Transverse colon (tissue), 4 donors: ENCODE results near the gene SUSD6. TPM values are rescaled to one million over a fixed set of nuclear protein-coding genes. Genes with fewer than 3 reads are reported as not detected.
A peak's percentile ranks its signal among the peaks of the same experiment; 100 is the strongest.
"Not testable (repeated sequence)": the region's sequence is repeated elsewhere in the genome, so short reads cannot be mapped to it uniquely, and the experiment has no call there.

ENCODE experiments used
- DNase-seq: peaks from one replicate; pipeline ENCODE4 v3.0.0-alpha.2; 2019
- H3K27ac ChIP-seq, 4 donors: fragments of 200-600 bp; sonication (generic); 2 replicates each; pipeline ENCODE4 v1.5.1; 2016 to 2018; ENCODE audit warnings: inconsistent platforms in 4 of 4
- H3K27me3 ChIP-seq: fragments of 200-600 bp; sonication (generic); 2 replicates; pipeline ENCODE4 v1.5.1; 2017; ENCODE audit warnings: inconsistent platforms
- H3K36me3 ChIP-seq, 4 donors: fragments of 200-600 bp; sonication (generic); 2 replicates each; pipeline ENCODE4 v1.5.1; 2017 to 2019; ENCODE audit warnings: inconsistent platforms in 4 of 4
- H3K4me1 ChIP-seq, 4 donors: fragments of 200-600 bp; sonication (generic); 2 replicates each; pipeline ENCODE4 v1.5.1; 2017 to 2020; ENCODE audit warnings: inconsistent platforms in 4 of 4
- H3K4me3 ChIP-seq, 4 donors: fragments of 200-600 bp; sonication (generic); 1 replicate in 1 of 4; 2 replicates in 3 of 4; pipeline versions ENCODE4 v1.5.1 to v1.6.1; 2017 to 2019; ENCODE audit warnings: inconsistent platforms in 4 of 4
- H3K9me3 ChIP-seq, 2 donors: fragments of 200-600 bp; sonication (generic); 2 replicates each; pipeline ENCODE4 v1.5.1; 2017 to 2019; ENCODE audit warnings: inconsistent platforms in 2 of 2
- CTCF ChIP-seq, 5 experiments: fragments of 200-600 bp in 3 of 5; fragments of 450-650 bp in 2 of 5; sonication (generic) in 3 of 5; IDR thresholded peaks; 1 replicate in 2 of 5; 2 replicates in 3 of 5; pipeline ENCODE4 v1.5.1; 2016 to 2017; ENCODE audit warnings: antibody characterized with exemption in 5 of 5, inconsistent platforms in 3 of 5, mild to moderate bottlenecking in 2 of 5, moderate library complexity in 1 of 5
- EP300 ChIP-seq: sonication (generic); formaldehyde crosslinking; IDR thresholded peaks from one replicate; pipeline ENCODE4 v1.6.1; 2017; ENCODE audit warnings: antibody characterized with exemption, low read depth
- POLR2A ChIP-seq: fragments of 450-650 bp; IDR thresholded peaks from one replicate; pipeline ENCODE4 v1.6.1; 2016; ENCODE audit warnings: antibody characterized with exemption, mild to moderate bottlenecking, moderate library complexity
- POLR2AphosphoS5 ChIP-seq, 3 donors: sonication (generic); formaldehyde crosslinking; IDR thresholded peaks; one replicate each; pipeline ENCODE4 v1.6.1; 2016; ENCODE audit warnings: antibody characterized with exemption in 3 of 3
- WGBS, 2 donors: methylation state at CpG; one replicate each; pipeline ENCODE4 v1.1.5; 2018; ENCODE audit warnings: low coverage in 1 of 2; 5-methylcytosine and 5-hydroxymethylcytosine counted together
- in situ Hi-C, 4 donors: fragments of 200-750 bp; cut with MboI; loops; one replicate each; pipeline versions ENCODE4 v1.15.0 to v1.15.1; 2017; ENCODE audit warnings: low sequenced_read_pairs in 3 of 4, low pct_ligation_motif_present in 1 of 4, low pct_unique_long_range_greater_than_20kb in 1 of 4
- intact Hi-C: fragments of 100-400 bp; cut with DNase I; formaldehyde crosslinking; loops from one replicate; pipeline ENCODE4 v1.15.1; 2023; ENCODE audit warnings: low total_unique reads
- total RNA-seq, 4 donors: library from RNA; depleted of rRNA; stranded (reverse); fragments of >200 nt; gene quantifications; one replicate each; pipeline ENCODE4 v1.1.0, GENCODE V29; 2016

The SUSD6 gene
- total RNA-seq, 4 donors from 2014 or later = 29.1 to 159 (median 95.0) TPM

DNA sequence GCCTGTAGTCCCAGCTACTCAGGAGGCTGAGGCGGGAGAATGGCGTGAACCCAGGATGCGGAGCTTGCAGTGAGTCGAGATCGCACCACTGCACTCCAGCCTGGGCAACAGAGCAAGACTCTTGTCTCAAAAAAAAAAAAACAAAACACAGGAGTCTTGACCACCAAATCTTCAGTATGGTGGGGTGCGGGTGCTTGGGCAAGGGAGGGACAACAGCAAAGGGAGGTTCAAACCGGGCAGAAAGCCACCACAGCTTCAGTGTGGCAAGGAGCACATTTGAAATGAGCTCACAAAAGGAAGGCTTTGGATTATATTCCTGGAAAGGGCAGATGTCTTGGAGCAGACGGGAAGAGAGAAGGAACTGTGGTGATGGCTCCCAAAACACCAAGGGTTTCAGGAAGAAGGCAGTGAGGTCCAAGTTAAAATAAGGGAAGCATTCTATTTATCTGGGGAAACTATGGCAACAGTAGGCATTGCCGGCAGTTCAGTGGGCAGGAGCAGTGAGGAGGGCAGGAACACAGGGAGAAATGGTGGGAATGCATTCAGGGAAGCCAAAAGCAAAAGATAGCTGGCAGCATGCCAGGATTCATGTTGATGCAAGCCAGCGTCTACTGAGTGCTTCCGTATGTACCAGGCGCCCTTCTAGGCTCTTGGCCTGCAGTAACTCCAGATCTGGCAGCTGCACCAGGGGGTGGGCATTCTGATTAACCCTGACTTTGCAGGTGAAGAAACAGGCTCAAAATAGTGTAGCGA, 104.5 kb downstream of the SUSD6 start:
- peaks cover 17 to 64% (median 43%) of the 10 kb centered on the region in 4 donors for H3K4me1 ChIP-seq

GRCh38 chr14:69716478-69717187, 105.2 kb downstream of the SUSD6 start:
- in situ Hi-C loops = no loop called here
- intact Hi-C loops = no loop called here

More for the DNA sequence above, 104.5 kb downstream of the SUSD6 start:
- TF ChIP-seq POLR2A (no peak), POLR2AphosphoS5 (IDR thresholded peaks at IDR 0.05) (peak; percentile 43 to 82 (median 60))
- Histone ChIP-seq H3K9me3 (no peaks in the 10 kb centered on the region), H3K36me3 (peaks cover 0 to 4% (median 1%) of the 10 kb centered on the region in 4 donors), H3K27me3 (no peaks in the 10 kb centered on the region), H3K27ac (peak overlapping the region; percentile 52 to 62 (median 58)), H3K4me3 (no peak overlapping the region)
- intact Hi-C loops (no loop called here), in situ Hi-C loops (no loop called here)
- peak; percentile 59 for DNase-seq
- 70 to 75% methylated on average over 12 to 13 of the region's 13 CpGs for WGBS, 2 donors

DNA sequence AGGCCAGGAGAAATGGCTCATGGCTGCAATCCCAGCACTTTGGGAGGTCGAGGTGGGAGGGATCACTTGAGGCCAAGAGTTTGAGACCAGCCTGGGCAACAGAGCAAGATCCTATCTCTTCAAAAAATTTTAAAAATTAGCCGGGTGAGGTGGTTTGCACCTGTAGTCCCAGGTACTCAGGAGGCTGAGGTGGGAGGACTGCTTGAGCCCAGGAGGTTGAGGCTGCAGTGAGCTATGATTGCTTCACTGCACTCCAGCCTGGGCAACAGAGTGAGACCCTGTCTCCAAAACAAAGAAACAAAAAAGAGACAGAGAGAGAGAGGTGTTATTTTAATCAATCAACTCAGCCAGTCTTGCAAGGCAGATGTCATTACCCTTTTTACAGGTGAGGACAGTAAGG, 107.2 kb downstream of the SUSD6 start:
- intact Hi-C loops = not testable (repeated sequence)
- 85% methylated on average over 2 of the region's 2 CpGs; no CpG with 5 or more reads in 1 of the 2 donors for WGBS, 2 donors

More at GRCh38 chr14:69716478-69717187, 105.2 kb downstream of the SUSD6 start:
- DNase-seq = peak; percentile 28
- H3K4me3 ChIP-seq = no peak overlapping the region
- no peaks in the 10 kb centered on the region for H3K36me3 ChIP-seq
- TF ChIP-seq POLR2AphosphoS5 (IDR thresholded peaks at IDR 0.05) (no peak), EP300 (no peak), CTCF (IDR thresholded peaks at IDR 0.05) (no peak), POLR2A (no peak)
- no peaks in the 10 kb centered on the region for H3K9me3 ChIP-seq
- H3K4me1 ChIP-seq = peaks cover 17 to 56% (median 36%) of the 10 kb centered on the region in 4 donors
- WGBS, 2 donors = 81% methylated on average over 4 to 5 of the region's 5 CpGs
- H3K27me3 ChIP-seq = no peaks in the 10 kb centered on the region
- H3K27ac ChIP-seq = peak overlapping the region; percentile 52 to 62 (median 58)

DNA sequence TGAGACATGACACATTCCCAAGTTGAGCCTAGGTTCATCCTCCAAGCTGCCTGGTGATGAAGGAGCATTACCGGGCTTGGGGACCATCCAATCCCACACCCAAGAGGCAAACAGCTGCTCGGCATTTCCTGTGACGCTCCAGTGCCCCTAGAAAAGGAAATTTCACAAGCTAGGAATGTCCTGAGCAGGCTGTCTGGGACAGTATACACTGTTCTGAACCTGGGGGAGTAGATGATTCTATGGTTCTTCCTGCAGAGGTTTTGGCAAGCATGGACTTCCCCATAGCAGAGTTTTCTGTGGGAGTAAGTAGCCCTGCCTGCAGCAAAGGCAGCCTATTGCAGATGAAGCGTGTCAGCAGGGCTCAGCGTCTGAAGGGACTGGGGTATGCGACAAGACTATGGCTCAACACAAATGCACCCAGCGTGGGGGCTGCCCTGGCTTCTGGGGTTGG, 108.1 kb downstream of the SUSD6 start:
- no peak overlapping the region for H3K4me3 ChIP-seq
- peaks cover 0 to 31% (median 12%) of the 10 kb centered on the region in 4 donors for H3K4me1 ChIP-seq
- peak; percentile 37 for DNase-seq
- intact Hi-C loops (no loop called here), in situ Hi-C loops (no loop called here)
- no peaks in the 10 kb centered on the region for H3K36me3 ChIP-seq
- H3K27ac ChIP-seq = peak overlapping the region in 3 of 4 donors; percentile 13 to 62 (median 15)
- no peaks in the 10 kb centered on the region for H3K9me3 ChIP-seq
- H3K27me3 ChIP-seq = no peaks in the 10 kb centered on the region
- WGBS, 2 donors = 58% methylated on average over 7 of the region's 7 CpGs; no CpG with 5 or more reads in 1 of the 2 donors
- TF ChIP-seq CTCF (IDR thresholded peaks at IDR 0.05) = no peak
- peak in 2 of 3 donors; percentile 28 to 45 for TF ChIP-seq POLR2AphosphoS5 (IDR thresholded peaks at IDR 0.05)
- no peak for TF ChIP-seq POLR2A
- TF ChIP-seq EP300 = no peak

More for the DNA sequence above, 107.2 kb downstream of the SUSD6 start:
- H3K4me3 ChIP-seq, H3K27me3 ChIP-seq, H3K27ac ChIP-seq, H3K36me3 ChIP-seq, in situ Hi-C loops, DNase-seq, H3K9me3 ChIP-seq: not testable (repeated sequence)
- peaks cover 0 to 37% (median 16%) of the 10 kb centered on the region in 4 donors for H3K4me1 ChIP-seq

GRCh38 chr14:69720912-69721311, 109.5 kb downstream of the SUSD6 start:
- no peak overlapping the region for H3K27ac ChIP-seq
- H3K4me3 ChIP-seq = no peak overlapping the region
- H3K9me3 ChIP-seq = no peaks in the 10 kb centered on the region
- intact Hi-C loops (no loop called here), in situ Hi-C loops (loop anchor here in 1 of 4 donors (10.0 kb wide), 1 partner anchor 136 kb away; no protein-coding TSS in a partner anchor)
- H3K36me3 ChIP-seq = no peaks in the 10 kb centered on the region
- TF ChIP-seq CTCF (IDR thresholded peaks at IDR 0.05) (no peak), POLR2A (no peak), POLR2AphosphoS5 (IDR thresholded peaks at IDR 0.05) (no peak), EP300 (no peak)
- no peaks in the 10 kb centered on the region for H3K27me3 ChIP-seq
- no peak for DNase-seq
- 63 to 77% methylated on average over 1 to 4 of the region's 4 CpGs for WGBS, 2 donors
- H3K4me1 ChIP-seq = peaks cover 0 to 26% (median 10%) of the 10 kb centered on the region in 4 donors
